GM19043 (cell line): Measurements from ENCODE around the gene CHRND.

Experiments used
- ATAC-seq: cut with Tn5 transposase; IDR thresholded peaks from one replicate; pipeline ENCODE4 v1.9.1; 2021; ENCODE audit warnings: low read depth; ENCODE audit not compliant: unreplicated experiment

Gene CHRND

DNA sequence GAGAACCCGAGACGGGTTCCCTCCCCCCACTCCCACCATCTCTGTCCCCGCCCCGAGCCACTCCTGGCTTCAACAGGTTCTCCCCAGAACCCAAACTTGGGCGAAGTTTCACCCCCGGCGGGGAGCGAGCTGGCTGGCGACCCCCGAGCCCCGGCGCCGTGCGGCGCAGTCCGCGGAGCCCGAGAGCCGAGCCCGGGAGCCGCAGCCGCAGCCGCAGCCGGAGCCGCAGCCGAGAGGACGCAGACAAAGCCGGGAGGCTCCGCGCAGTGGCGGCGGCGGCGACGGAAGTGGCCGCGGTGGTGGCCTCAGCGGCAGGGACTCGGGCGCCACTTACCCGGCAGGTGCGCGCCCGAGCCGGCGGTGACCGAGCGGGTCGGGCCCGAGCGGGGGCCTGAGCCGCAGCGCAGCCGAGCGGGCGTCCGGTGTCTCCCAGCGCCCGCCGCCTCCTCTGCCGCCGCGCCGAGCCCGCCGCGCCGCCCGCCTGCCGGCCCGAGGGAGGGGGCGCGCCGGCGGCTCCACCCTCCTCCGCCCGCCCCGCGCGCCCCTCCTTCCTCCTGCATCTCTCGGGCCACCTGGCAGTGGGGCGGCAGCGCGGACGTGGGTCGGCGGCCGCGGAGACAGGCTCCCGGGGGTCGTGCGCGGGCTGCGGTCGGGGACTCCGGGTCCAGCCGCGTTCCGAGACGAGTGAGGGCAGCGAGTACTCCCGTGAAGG lies 38.4 kb upstream of the CHRND start, which contains the start of gene ECEL1:
Gene ECEL1, minus strand, starts transcription at position 450 of the 712 bp plus-strand sequence. CDS start 1,181 bp downstream, outside the sequence.
- no peak for ATAC-seq

DNA sequence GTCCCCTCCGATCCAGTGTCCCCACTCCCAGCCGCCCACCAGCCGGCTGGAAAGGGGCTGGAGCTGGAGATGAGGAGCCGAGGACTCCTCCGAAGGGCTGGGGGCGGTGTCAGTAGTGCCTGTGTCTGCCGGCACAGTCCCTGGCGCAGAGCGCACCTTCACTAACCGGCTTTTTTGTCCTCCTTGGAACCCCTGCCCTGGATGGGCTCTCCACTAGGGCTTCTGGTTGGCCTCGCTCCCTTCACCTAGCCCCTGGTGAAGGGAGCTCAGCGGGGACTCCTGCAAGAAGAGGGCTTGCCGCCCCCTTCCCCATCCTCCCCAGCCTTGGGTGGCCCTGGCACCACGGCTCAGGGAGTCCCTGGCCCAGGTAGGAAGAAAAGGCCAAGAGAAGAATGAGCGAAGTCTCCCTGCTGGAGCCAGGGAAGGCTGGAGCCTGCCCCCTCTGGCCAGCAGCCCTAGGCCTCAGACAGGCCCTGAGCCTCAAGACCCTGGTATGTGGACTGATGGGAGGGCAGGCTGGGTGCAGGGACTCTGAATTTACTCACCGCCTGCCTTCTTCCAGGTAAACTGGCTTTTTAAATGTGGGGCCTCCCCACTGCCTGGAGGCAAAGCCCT lies 37.8 kb upstream of the CHRND start:
- ATAC-seq: no peak

- ATAC-seq: no peak
Measured at GRCh38 chr2:232488721-232489300, 37.1 kb upstream of the CHRND start.

DNA sequence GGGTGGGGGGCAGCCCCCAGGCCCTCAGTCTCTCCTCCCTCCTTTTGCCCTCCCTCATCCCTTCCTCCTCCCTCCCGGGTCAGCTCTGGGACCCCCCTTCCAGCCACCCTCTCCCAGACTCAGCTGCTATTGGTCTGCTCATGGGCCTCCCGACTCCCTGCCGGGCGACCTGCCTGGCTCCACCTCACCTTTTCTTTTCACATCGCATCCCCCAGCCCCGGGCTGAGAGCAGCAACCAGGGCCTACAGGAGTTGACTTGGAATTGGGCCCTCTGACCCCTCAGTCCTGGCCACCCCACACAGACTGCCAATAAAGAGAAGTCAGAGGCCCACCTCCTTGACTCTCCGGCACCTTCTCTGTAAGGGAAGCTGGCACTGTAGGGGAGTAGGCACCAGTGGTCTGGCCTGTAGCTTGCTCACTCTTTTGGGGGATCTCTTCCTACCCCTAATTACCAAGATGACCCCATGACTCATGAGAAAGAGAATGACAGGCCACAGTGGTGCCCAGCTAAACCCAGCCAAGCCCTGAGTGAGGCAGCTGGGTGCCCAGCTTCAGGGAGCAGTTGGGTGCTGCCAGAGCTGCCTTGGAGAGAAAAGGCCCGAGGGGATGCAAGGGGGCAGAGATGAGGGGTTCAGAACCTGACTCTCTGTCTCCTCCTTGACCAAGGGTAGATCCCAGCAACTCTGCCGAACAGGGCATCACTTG lies 36.3 kb upstream of the CHRND start:
- no peak for ATAC-seq

GRCh38 chr2:232490221-232491138 lies 35.5 kb upstream of the CHRND start:
- no peak for ATAC-seq

GRCh38 chr2:232491139-232491780 lies 34.7 kb upstream of the CHRND start:
- ATAC-seq: no peak

- no peak for ATAC-seq
Measured at GRCh38 chr2:232492236-232492848, 33.6 kb upstream of the CHRND start.

GRCh38 chr2:232492963-232493700 lies 32.8 kb upstream of the CHRND start:
- ATAC-seq: no peak

GRCh38 chr2:232493701-232494474 lies 32.1 kb upstream of the CHRND start:
- no peak for ATAC-seq

GRCh38 chr2:232494542-232494941 lies 31.4 kb upstream of the CHRND start:
- no peak for ATAC-seq

DNA sequence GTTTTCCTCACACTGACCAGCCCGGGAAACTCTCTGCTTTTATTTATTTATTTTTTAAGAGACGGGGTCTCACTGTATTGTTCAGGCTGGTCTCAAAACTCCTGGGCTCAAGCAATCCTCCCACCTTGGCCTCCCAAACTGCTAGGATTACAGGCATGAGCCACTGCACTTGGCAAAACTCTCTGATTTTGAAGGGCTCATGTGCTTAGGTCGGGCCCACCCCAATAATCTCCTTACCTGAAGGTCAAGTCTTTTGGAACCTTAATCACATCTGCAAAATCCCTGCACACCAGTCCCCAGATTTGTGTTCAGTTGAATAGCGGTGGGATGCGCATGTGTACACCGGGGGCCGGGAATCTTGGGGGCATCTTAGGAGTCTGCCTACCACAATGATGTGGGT lies 30.7 kb upstream of the CHRND start:
- no peak for ATAC-seq

DNA sequence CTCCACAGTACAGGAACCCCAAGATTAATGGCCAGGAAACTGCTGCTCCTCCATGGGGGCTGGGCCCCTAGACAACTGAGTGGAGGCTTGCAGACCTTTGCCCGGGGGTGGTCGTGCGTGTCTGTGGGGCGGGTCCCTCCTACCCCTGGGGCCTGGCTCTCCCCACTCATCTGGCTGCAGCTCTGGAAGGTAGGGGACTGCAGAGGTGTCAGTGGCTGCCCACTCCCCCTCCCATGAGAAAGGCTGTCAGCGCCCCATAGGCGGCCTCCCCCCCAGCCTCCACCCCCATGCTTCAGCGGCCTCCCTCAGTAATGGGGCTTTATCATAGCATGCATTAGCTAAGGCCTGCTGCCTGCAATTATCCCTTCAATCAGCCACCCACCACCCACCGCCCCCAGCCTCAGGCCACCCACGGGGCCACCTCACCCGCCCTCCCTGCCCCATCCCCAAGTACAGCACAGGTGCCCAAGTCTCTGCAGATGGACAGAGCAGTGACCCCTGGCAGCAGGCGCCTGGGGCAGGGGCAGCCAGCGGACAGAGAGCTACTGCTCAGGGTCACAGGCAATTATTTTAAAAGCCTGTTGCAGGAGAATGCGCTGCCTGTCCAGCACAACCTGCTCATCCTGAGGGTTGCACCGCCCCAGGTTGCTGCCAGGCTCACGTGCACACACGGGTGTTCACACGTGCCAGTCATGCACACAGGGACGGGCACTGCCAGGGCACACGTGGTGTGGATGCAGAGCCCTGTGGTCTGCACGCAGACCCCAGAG lies 29.3 kb upstream of the CHRND start:
- no peak for ATAC-seq

DNA sequence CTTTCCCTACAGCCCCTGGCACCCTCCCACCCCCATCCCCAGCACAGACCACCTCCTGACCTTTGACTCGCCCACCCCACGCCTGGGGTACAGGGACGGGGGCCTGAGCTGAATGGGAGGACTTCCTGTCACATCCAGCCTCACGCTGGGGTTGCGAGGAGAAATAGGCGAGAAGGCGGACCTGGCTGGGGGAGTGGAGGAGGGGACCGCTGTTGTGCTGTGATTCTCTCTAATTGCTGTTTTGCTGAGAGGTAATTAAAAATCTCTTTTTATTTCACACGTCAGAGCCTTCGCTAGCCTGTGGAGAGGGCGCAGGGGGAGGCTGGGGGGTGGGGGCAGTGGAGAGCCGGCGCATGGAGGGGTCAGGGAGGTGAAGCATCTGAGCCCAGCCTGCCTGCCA lies 28.6 kb upstream of the CHRND start:
- no peak for ATAC-seq

DNA sequence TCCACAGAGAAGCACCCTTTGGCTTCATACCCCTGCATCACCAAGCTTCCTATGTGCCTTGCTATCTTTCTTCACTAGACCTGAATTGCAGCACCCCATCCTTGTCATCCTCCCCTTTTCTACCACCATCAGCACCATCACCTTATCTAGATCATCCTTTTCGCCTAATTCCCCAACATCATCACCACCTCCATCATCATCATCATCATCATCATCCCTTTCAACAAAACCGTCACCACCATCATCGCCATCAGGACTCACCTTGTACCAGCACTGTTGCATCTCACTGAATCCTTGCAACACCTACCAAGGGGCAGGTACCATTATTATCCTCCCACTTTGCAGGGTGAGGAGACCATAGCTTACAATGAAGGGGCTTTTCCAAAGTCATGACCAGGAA lies 27.5 kb upstream of the CHRND start:
- ATAC-seq: no peak

DNA sequence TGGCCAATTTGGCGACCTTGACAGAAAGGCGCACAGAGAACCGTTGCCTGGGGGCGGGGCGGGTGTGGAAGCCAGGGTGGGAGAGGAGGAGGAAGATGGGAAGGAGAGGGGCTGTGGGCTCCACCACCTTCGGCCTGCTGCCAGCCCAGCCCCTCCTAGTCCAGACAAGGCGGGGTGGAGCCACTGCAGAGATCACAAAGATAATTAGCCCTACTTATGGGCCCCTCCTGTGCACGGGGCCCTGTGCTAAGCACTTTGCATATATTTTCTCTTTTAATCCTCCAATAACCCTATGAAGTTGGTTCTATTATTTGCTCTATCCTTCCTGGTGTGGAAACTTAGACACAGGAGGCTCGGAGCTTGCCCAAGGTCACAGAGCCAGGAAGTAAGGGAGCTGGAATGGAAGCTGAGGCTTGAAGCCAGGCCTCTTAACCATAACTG lies 24.6 kb upstream of the CHRND start:
- no peak for ATAC-seq

DNA sequence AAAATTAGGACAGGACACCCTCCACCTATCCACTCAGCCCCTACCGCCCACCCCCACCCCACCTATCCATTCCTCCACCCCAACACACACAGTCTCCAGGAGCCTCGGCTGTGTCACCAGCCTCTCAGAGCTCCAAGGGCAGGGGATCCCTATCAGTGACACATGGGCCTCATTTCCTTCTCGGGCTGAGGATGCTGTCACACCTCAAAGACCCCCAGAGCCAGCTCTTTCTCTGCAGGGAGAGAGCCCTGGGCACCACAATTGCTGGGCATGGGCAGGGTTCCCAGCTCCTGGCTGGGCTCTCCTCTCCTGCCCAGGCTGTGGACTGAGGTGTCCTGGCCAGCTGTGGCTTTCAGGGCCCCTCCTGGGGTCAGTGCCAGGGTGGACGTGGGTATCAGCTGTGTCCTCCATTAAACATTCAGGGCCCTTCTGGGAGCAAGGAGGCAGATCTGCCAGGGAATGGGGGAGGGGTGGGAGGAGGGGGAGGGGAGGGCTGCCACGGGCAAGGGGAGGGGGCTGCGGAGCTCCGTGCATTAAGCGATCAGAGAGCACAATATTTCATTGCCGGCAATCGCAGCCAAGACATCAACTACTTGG lies 24.1 kb upstream of the CHRND start:
- ATAC-seq: no peak

DNA sequence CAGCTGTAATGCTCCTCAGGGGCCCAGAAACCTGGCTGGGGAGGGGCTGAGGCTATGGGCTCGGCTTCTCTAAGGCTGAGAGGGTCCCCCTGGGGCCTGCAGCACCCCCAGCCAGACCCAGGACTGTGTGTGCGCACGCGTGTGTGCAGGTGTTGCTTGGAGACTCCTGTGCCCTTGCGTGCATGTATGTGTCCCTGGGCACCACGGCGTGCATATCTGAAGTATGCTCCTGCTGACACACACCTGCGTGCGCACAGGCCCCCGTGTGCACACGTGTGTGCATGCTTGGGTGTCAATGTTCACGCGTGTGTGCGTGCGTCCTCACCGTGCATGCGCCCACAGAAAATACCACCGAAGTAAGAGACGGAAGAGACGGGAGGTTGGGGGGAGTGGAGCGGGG lies 23.4 kb upstream of the CHRND start:
- ATAC-seq: no peak
